B cell (primary cell): Measurements from ENCODE around the gene ERC1. TPM values are rescaled to one million over a fixed set of nuclear protein-coding genes. Genes with fewer than 3 reads are reported as not detected.

Experiments
- ATAC-seq: fragments of 200-7000 bp; cut with Tn5 transposase; one replicate; pipeline ENCODE4 v1.10.0; 2021; ENCODE audit warnings: low read depth, mild to moderate bottlenecking, moderate number of reproducible peaks, moderate library complexity
- CTCF ChIA-PET: fragments of 350-600 bp; sonication (Branson Sonifier 250); formaldehyde crosslinking; loops from one replicate; lab custom pipeline; 2021; ENCODE audit warnings: antibody characterized with exemption, inconsistent platforms; lab: Charles Lee
- POLR2A ChIA-PET: fragments of 350-600 bp; sonication (Branson Sonifier 250); formaldehyde crosslinking; loops from one replicate; lab custom pipeline; 2021; ENCODE audit warnings: antibody characterized with exemption; lab: Charles Lee
- DNase-seq: peaks from one replicate; pipeline ENCODE4 v3.0.0; 2013
- H2AFZ ChIP-seq: 2 replicates; pipeline ENCODE4 v1.6.1; 2012; ENCODE audit warnings: mild to moderate bottlenecking, low read depth, low read length; ENCODE audit not compliant: insufficient read depth, poor library complexity, severe bottlenecking
- H3K27ac ChIP-seq, 2 donors: 1 replicate in 1 of 2; 2 replicates in 1 of 2; pipeline ENCODE4 v1.5.1; 2012 to 2013; ENCODE audit warnings: low read length in 2 of 2, mild to moderate bottlenecking in 2 of 2, moderate library complexity in 1 of 2
- H3K27me3 ChIP-seq, 4 experiments: fragments of 200-600 bp in 1 of 4; sonication (generic) in 1 of 4; replicated peaks in 1 of 4; 1 replicate in 2 of 4; 2 replicates in 2 of 4; pipeline versions ENCODE4 v1.6.1 to v1.7.0; 2013 to 2016; ENCODE audit warnings: low read length in 3 of 4, mild to moderate bottlenecking in 2 of 4, mixed read lengths in 1 of 4, moderate library complexity in 1 of 4; ENCODE audit not compliant: insufficient read depth in 4 of 4, control insufficient read depth in 3 of 4; ENCODE audit errors: control extremely low read depth in 1 of 4
- H3K36me3 ChIP-seq, 2 experiments: replicated peaks in 1 of 2; 1 replicate in 1 of 2; 2 replicates in 1 of 2; pipeline versions ENCODE4 v1.6.1 to v1.7.1; 2013; ENCODE audit warnings: low read length in 1 of 2; ENCODE audit not compliant: insufficient read depth in 2 of 2, control insufficient read depth in 1 of 2; ENCODE audit errors: control extremely low read depth in 1 of 2, extremely low read depth in 1 of 2
- H3K4me1 ChIP-seq, 2 donors: fragments of 200-600 bp in 1 of 2; sonication (generic) in 1 of 2; 1 replicate in 1 of 2; 2 replicates in 1 of 2; pipeline versions ENCODE4 v1.5.1 to v1.6.1; 2013 to 2017; ENCODE audit warnings: low read length in 2 of 2; ENCODE audit not compliant: control insufficient read depth in 2 of 2, insufficient read depth in 2 of 2
- H3K4me2 ChIP-seq: replicated peaks from 2 replicates; pipeline ENCODE3; 2012; ENCODE audit warnings: mild to moderate bottlenecking, low read depth, low read length; ENCODE audit not compliant: poor library complexity, severe bottlenecking
- H3K4me3 ChIP-seq, 5 experiments: fragments of 200-600 bp in 1 of 5; sonication (generic) in 1 of 5; 1 replicate in 3 of 5; 2 replicates in 2 of 5; pipeline versions ENCODE4 v1.5.1 to v1.7.0; 2011 to 2016; ENCODE audit warnings: low read length in 4 of 5, mild to moderate bottlenecking in 4 of 5, low read depth in 2 of 5, control low read depth in 1 of 5, moderate library complexity in 1 of 5; ENCODE audit not compliant: insufficient read depth in 1 of 5; ENCODE audit errors: control extremely low read depth in 1 of 5, extremely low read depth in 1 of 5
- H3K79me2 ChIP-seq: fragments of 200-600 bp; sonication (generic); one replicate; pipeline ENCODE4 v1.6.0; 2016; ENCODE audit warnings: low read length; ENCODE audit not compliant: control insufficient read depth, insufficient read depth
- H3K9ac ChIP-seq: fragments of 200-600 bp; sonication (generic); 2 replicates; pipeline ENCODE4 v1.6.1; 2017; ENCODE audit warnings: mild to moderate bottlenecking, low read length, moderate library complexity
- H3K9me3 ChIP-seq, 3 donors: one replicate each; pipeline versions ENCODE4 v1.6.1 to v1.7.1; 2013; ENCODE audit warnings: low read length in 2 of 3; ENCODE audit not compliant: control insufficient read depth in 2 of 3, insufficient read depth in 1 of 3; ENCODE audit errors: control extremely low read depth in 1 of 3
- H4K20me1 ChIP-seq: 2 replicates; pipeline ENCODE4 v1.6.0; 2012; ENCODE audit warnings: mild to moderate bottlenecking, low read length; ENCODE audit not compliant: insufficient read depth, control insufficient read depth, poor library complexity, severe bottlenecking
- H3K27ac Mint-ChIP-seq: one replicate; pipeline ENCODE4 v1.8.0; 2021; ENCODE audit warnings: mixed read lengths
- H3K27me3 Mint-ChIP-seq: one replicate; pipeline ENCODE4 v1.8.0; 2021; ENCODE audit warnings: mixed read lengths
- H3K4me1 Mint-ChIP-seq: one replicate; pipeline ENCODE4 v1.8.0; 2021; ENCODE audit warnings: mixed read lengths
- H3K4me3 Mint-ChIP-seq: one replicate; pipeline ENCODE4 v1.8.0; 2021; ENCODE audit warnings: mixed read lengths
- H3K9me3 Mint-ChIP-seq: one replicate; pipeline ENCODE4 v1.8.0; 2022; ENCODE audit warnings: mixed read lengths; ENCODE audit not compliant: insufficient read depth
- CTCF ChIP-seq: fragments of 200-600 bp; IDR thresholded peaks from one replicate; pipeline ENCODE4 v1.8.0; 2022; ENCODE audit warnings: antibody characterized with exemption, mild to moderate bottlenecking
- EZH2 ChIP-seq: IDR thresholded peaks from 2 replicates; pipeline ENCODE4 v1.6.1; 2012; ENCODE audit warnings: borderline replicate concordance, low read depth, mild to moderate bottlenecking, moderate library complexity, low read length; ENCODE audit not compliant: insufficient read depth, poor library complexity, severe bottlenecking
- WGBS: methylation state at CpG from one replicate; pipeline ENCODE4 v1.1.5; 2013; ENCODE audit warnings: missing lambda C conversion rate; ENCODE audit not compliant: insufficient coverage; 5-methylcytosine and 5-hydroxymethylcytosine counted together
- intact Hi-C: fragments of 100-400 bp; cut with micrococcal nuclease; formaldehyde crosslinking; loops from one replicate; pipeline ENCODE4 v1.10.0; 2022
- polyA plus RNA-seq: library from polyadenylated mRNA; depleted of rRNA; stranded (reverse); fragments of >200 nt; gene quantifications from 2 replicates; pipeline ENCODE4 v1.2.3, GENCODE V29; 2012
- total RNA-seq, 2 donors: library from RNA; stranded (reverse); fragments of 120-200 nt in 1 of 2; gene quantifications; 1 replicate in 1 of 2; 2 replicates in 1 of 2; pipeline versions ENCODE4 v1.2.3 to v1.2.4, GENCODE V29; 2013 to 2022

The ERC1 gene
- total and polyA plus RNA-seq, 2 donors (not counting 1 experiment from before 2014, with no cell fraction given), result 4.0 to 77.6 TPM

GRCh38 chr12:1504304-1504894, 513.4 kb downstream of the ERC1 start:
- H3K27me3 ChIP-seq, result peaks cover 0 to 4% (median 0%) of the 10 kb centered on the region in 4 experiments
- no peak overlapping the region for H3K27ac ChIP-seq
- Mint-ChIP-seq H3K27ac (no peak overlapping the region), H3K27me3 (peaks cover 43% of the 10 kb centered on the region), H3K4me3 (no peak overlapping the region), H3K9me3 (no peaks in the 10 kb centered on the region), H3K4me1 (peaks cover 4% of the 10 kb centered on the region)
- peaks cover 0 to 8% (median 0%) of the 10 kb centered on the region in 3 donors for H3K9me3 ChIP-seq
- H4K20me1 ChIP-seq, result no peaks in the 10 kb centered on the region
- H3K4me2 ChIP-seq, result peak overlapping the region; percentile 35
- H3K4me3 ChIP-seq, result no peak overlapping the region
- DNase-seq (no peak), ATAC-seq (no peak)
- CTCF ChIA-PET, result no interaction called here
- no peaks in the 10 kb centered on the region for H3K79me2 ChIP-seq
- H3K4me1 ChIP-seq, result peaks cover 0 to 4% of the 10 kb centered on the region in 2 donors
- intact Hi-C loops, result no loop called here
- WGBS, result 3% methylated on average over 14 of the region's 16 CpGs
- H3K9ac ChIP-seq, result no peak overlapping the region
- TF ChIP-seq CTCF (no peak), EZH2 (no peak)
- POLR2A ChIA-PET, result no interaction called here
- no peaks in the 10 kb centered on the region for H3K36me3 ChIP-seq
- H2AFZ ChIP-seq, result no peak overlapping the region

DNA sequence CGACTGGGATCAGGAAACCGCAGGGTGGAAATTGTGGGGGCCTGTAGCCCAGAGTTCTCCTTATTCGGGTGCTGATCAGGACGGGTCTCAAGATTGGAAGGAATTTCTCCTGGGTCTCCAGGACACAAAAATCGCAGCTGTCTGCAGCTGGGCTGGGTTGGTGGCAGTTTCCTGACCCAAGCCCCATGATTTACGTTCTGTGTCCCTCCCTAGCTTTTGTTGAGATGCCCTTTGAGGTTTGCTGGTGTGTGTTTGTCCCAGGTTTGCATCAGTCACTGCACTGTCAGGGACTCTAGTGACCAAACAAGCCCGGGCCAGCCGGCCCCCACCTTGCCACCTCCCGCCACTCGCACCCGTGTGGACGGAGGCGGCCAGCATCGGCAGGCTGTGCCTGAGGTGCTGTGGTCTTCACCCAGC, 513.9 kb downstream of the ERC1 start:
- H2AFZ ChIP-seq, result no peak overlapping the region
- POLR2A ChIA-PET, result no interaction called here

More for the DNA sequence above, 513.9 kb downstream of the ERC1 start:
- no peaks in the 10 kb centered on the region for H4K20me1 ChIP-seq
- Mint-ChIP-seq H3K4me3 (no peak overlapping the region), H3K9me3 (no peaks in the 10 kb centered on the region), H3K4me1 (peaks cover 4% of the 10 kb centered on the region), H3K27me3 (peaks cover 46% of the 10 kb centered on the region), H3K27ac (no peak overlapping the region)
- no peak overlapping the region for H3K27ac ChIP-seq
- H3K79me2 ChIP-seq, result no peaks in the 10 kb centered on the region
- DNase-seq (no peak), ATAC-seq (no peak)
- 38% methylated on average over 14 of the region's 14 CpGs for WGBS
- H3K4me1 ChIP-seq, result peaks cover 0 to 4% of the 10 kb centered on the region in 2 donors
- CTCF ChIA-PET, result no interaction called here
- intact Hi-C loops, result no loop called here
- no peak overlapping the region for H3K4me3 ChIP-seq
- H3K4me2 ChIP-seq, result peak overlapping the region; percentile 35
- no peaks in the 10 kb centered on the region for H3K36me3 ChIP-seq
- H3K27me3 ChIP-seq, result peaks cover 0 to 7% (median 0%) of the 10 kb centered on the region in 4 experiments
- H3K9ac ChIP-seq, result no peak overlapping the region
- peaks cover 0 to 8% (median 0%) of the 10 kb centered on the region in 3 donors for H3K9me3 ChIP-seq
- no peak for TF ChIP-seq CTCF
- TF ChIP-seq EZH2, result no peak
